Measurements from ENCODE around the gene ABCC6. TPM values are rescaled to one million over a fixed set of nuclear protein-coding genes. Genes with fewer than 3 reads are reported as not detected.
"Not testable (repeated sequence)": the region's sequence is repeated elsewhere in the genome, so short reads cannot be mapped to it uniquely, and the experiment has no call there.

ABCC6 gene
- total and polyA plus RNA-seq, 3 donors from 2014 or later: 0.87 to 1.5 (median 1.0) TPM

DNA sequence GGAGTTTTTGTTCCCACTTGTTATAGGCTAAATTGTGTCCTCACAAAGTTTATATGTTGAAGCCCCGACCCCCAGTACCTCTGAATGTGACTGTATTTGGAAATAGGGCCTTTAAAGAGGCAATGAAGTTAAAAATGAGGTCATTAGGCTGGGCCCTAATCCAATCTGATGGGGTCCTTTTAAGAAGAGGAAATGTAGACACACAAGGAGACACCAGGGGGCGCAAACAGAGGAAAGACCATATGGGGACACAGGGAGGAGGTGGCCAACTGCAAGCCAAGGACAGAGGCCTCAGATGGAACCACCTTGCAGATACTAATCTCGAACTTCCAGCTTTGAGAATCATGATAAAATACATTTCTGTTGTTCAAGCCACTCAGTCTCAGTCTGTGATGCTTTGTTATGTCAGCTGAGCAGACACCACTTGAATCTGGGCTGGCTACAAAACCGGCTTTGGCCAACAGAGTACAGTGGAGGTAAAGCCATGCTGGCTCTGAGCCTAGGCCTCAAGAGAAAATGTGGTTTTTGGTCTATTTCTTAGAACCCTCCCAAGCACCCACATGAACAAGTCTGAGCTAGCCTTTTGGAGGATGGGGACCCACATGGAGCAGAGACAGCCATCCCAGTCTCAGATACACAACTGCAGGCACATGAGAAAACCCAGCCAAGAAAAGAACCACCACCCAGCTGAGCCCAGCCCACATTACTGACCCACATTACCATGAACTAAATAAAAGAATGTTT, 20.7 kb downstream of the ABCC6 start:
- DNase-seq: peak; percentile 46
- H3K27me3 ChIP-seq; H3K4me1 ChIP-seq; H3K36me3 ChIP-seq (ENCODE audit: low read depth, missing control alignments); intact Hi-C loops (cut with DNase I; ENCODE audit: low total_unique reads); H3K27ac ChIP-seq; H3K4me3 ChIP-seq; H3K9me3 ChIP-seq: not testable (repeated sequence)
- WGBS, 2 donors: 66 to 81% methylated on average over 2 to 4 of the region's 4 CpGs

- H3K4me1 ChIP-seq; intact Hi-C loops (cut with DNase I; ENCODE audit: low total_unique reads); H3K27me3 ChIP-seq; H3K27ac ChIP-seq; H3K9me3 ChIP-seq; H3K4me3 ChIP-seq; H3K36me3 ChIP-seq (ENCODE audit: low read depth, missing control alignments): not testable (repeated sequence)
- 83 to 100% methylated on average over 4 to 5 of the region's 8 CpGs for WGBS, 2 donors
- DNase-seq: peak; percentile 10
These were observed 21.4 kb downstream of the ABCC6 start for GRCh38 chr16:16201880-16202279.

DNA sequence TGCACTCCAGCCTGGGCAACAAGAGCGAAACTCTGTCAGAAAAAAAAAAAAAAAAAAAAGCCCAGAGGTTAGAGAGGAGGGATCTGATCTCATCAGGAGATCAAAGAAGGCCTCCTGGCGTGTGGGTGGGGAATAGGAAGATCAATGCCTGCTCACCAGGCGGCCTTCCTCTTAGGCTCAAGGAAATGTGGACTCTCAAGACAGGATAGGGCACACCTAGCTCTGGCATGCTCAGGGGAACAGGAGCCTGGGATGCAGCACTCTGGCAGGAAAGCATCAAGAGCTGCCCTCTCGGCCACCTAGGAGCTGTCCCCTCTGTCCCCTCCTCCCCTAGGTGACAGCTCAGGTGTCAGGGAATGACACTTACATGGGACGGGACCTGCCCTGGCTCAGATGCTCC, 22.9 kb downstream of the ABCC6 start:
- WGBS, 2 donors: 88 to 95% methylated on average over 4 to 5 of the region's 5 CpGs
- not testable (repeated sequence) for H3K27ac ChIP-seq

DNA sequence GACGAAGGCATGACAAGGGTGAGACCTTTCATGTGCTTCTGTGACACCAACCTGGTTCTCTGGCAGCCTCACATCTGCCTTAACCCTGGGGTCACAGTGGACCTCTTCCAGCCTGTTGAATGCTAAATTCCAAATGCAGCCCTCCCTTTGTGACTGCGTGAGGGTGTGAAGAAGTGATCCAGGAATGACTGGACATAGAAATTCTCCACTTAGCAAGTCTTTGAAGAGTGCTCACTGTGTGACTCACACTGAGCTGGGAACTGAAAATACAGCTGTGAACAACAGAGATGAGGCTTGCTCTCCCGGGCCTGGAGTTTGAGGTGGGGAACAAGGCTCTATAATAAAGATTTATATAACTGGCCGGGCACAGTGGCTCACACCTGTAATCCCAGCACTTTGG, 23.9 kb downstream of the ABCC6 start:
- H3K36me3 ChIP-seq (ENCODE audit: low read depth, missing control alignments); intact Hi-C loops (cut with DNase I; ENCODE audit: low total_unique reads); H3K4me3 ChIP-seq; H3K4me1 ChIP-seq; H3K9me3 ChIP-seq; H3K27ac ChIP-seq; H3K27me3 ChIP-seq; DNase-seq: not testable (repeated sequence)
- WGBS, 2 donors: 76 to 80% methylated on average over 4 of the region's 4 CpGs

More for the DNA sequence above, 22.9 kb downstream of the ABCC6 start:
- DNase-seq; H3K9me3 ChIP-seq; H3K4me1 ChIP-seq; H3K36me3 ChIP-seq (ENCODE audit: low read depth, missing control alignments); H3K27me3 ChIP-seq; H3K4me3 ChIP-seq; intact Hi-C loops (cut with DNase I; ENCODE audit: low total_unique reads): not testable (repeated sequence)

DNA sequence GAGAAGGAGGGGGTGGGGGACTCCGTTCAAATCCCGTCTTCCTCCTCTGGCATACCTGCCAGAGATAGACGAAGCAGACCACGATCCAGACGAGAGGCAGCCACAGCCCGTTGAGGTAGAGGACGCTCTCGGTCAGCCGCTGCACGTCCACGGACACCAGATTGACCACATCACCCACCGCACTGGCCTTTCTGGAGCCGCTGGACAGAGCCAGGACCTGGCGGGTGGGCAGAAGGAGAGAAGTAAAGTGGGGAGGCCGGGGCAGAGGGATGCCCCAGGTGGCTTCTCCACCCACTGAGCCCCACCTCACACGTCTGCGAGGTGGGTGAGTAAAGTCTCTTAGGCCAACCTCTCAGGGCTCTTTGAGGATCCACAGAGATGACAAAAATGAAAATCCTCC, 25.3 kb downstream of the ABCC6 start:
- Histone ChIP-seq H3K4me3 (no peak overlapping the region), H3K4me1 (no peaks in the 10 kb centered on the region), H3K27ac (no peak overlapping the region), H3K27me3 (no peaks in the 10 kb centered on the region), H3K9me3 (no peaks in the 10 kb centered on the region), H3K36me3 (ENCODE audit: low read depth, missing control alignments) (no peaks in the 10 kb centered on the region)
- TF ChIP-seq CTCF (IDR thresholded peaks at IDR 0.05) (no peak), POLR2A (IDR thresholded peaks at IDR 0.05) (no peak)
- WGBS, 2 donors: 78 to 88% methylated on average over 17 of the region's 17 CpGs
- DNase-seq: no peak
- intact Hi-C loops (cut with DNase I; ENCODE audit: low total_unique reads): no loop called here

DNA sequence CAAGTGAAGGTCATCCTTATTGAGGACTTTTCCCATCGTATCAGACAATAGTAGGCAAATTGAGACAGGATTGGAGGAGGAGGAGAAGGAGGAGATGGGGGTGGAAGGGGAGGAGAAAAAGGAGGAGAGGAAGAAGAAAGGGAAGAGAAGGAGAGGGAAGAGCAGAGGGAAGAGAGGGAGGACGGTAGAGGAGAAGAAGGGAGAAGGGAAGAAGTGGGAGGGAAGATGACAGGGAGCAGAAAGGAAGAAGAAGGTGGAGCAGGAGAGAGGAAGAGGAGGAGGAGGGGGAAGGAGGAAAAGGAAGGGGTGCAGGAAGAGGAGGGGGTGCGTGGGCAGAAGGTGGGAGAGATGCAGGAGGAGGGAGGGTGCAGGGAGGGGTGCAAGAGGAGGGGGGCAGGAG, 26.0 kb downstream of the ABCC6 start:
- H3K36me3 ChIP-seq (ENCODE audit: low read depth, missing control alignments): no peaks in the 10 kb centered on the region
- no peak overlapping the region for H3K27ac ChIP-seq
- H3K9me3 ChIP-seq: no peaks in the 10 kb centered on the region
- intact Hi-C loops (cut with DNase I; ENCODE audit: low total_unique reads): no loop called here
- no peak for DNase-seq
- 63 to 68% methylated on average over 3 of the region's 3 CpGs for WGBS, 2 donors
- TF ChIP-seq CTCF (IDR thresholded peaks at IDR 0.05): no peak
- TF ChIP-seq POLR2A (IDR thresholded peaks at IDR 0.05): no peak
- no peaks in the 10 kb centered on the region for H3K4me1 ChIP-seq
- no peak overlapping the region for H3K4me3 ChIP-seq
- H3K27me3 ChIP-seq: no peaks in the 10 kb centered on the region

GRCh38 chr16:16196099-16196498, 27.2 kb downstream of the ABCC6 start:
- no peak for TF ChIP-seq POLR2A (IDR thresholded peaks at IDR 0.05)
- TF ChIP-seq CTCF (IDR thresholded peaks at IDR 0.05): no peak
- Histone ChIP-seq H3K4me1 (no peaks in the 10 kb centered on the region), H3K27me3 (no peaks in the 10 kb centered on the region), H3K9me3 (no peaks in the 10 kb centered on the region), H3K27ac (no peak overlapping the region), H3K36me3 (ENCODE audit: low read depth, missing control alignments) (no peaks in the 10 kb centered on the region), H3K4me3 (no peak overlapping the region)
- WGBS, 2 donors: 82 to 86% methylated on average over 3 of the region's 3 CpGs
- intact Hi-C loops (cut with DNase I; ENCODE audit: low total_unique reads): no loop called here
- no peak for DNase-seq

Data from testis (tissue), 3 donors.